GM18873 (cell line): ENCODE measurements around the gene ABCG1.

ENCODE experiments used
- ATAC-seq: cut with Tn5 transposase; IDR thresholded peaks from one replicate; pipeline ENCODE4 v1.9.1; 2021; ENCODE audit warnings: mild to moderate bottlenecking, moderate library complexity, moderate number of reproducible peaks; ENCODE audit not compliant: unreplicated experiment, low FRiP score

ABCG1 gene

GRCh38 chr21:42191696-42192595, 27.0 kb upstream of the ABCG1 start:
- no peak for ATAC-seq

GRCh38 chr21:42193131-42193671, 25.7 kb upstream of the ABCG1 start:
- no peak for ATAC-seq

GRCh38 chr21:42193721-42194120, 25.2 kb upstream of the ABCG1 start:
- ATAC-seq: no peak

DNA sequence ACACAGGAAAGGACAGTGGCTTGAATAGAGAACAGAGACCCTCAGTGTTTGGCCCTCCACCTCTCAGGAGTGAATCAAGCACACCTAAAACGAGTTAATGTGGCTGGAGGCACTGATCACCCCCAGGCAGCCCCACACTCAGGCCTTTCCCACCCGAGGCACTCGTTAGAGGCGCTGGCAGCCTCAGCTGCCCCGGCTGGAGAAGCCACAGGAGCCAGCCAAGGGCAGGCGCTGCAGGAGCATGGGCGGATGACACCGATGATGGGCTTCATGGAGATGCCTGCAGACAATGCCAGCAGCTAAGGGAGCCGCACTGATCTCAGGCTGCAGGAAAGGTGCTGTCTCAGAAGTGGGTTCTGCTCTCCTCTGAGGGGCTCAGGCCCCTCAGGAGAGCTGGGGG, 24.1 kb upstream of the ABCG1 start:
- no peak for ATAC-seq

GRCh38 chr21:42195378-42196031, 23.4 kb upstream of the ABCG1 start:
- no peak for ATAC-seq

GRCh38 chr21:42198929-42199867, 19.7 kb upstream of the ABCG1 start:
- no peak for ATAC-seq

DNA sequence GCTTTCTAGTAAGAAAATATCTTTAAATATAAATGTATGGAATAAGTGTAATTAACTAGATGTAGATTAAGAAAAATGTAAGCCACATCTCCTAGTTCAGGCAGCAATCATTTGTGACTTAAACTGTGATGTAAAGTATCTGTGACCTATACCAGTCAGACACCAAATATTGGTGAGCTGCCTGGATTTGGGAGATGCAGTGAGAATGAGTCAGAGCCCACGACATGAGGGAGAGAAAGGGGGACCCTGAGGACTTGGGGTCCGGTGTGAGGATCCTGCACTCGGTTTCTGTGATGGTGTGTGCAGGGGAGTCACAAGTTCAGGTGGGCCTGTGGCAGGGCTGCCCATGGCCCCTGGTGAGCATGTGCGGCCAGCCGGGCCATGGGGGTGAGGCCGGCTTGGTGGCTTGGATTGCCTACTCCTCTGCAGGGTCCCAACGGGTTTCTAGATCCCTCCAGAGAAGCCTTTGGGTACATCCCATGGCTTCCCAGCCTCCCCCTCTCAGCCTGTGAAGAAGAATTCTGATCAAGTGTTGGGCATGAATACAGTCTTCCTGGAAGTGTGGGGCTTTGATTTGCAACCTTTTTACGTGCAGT, 19.0 kb upstream of the ABCG1 start:
- no peak for ATAC-seq

DNA sequence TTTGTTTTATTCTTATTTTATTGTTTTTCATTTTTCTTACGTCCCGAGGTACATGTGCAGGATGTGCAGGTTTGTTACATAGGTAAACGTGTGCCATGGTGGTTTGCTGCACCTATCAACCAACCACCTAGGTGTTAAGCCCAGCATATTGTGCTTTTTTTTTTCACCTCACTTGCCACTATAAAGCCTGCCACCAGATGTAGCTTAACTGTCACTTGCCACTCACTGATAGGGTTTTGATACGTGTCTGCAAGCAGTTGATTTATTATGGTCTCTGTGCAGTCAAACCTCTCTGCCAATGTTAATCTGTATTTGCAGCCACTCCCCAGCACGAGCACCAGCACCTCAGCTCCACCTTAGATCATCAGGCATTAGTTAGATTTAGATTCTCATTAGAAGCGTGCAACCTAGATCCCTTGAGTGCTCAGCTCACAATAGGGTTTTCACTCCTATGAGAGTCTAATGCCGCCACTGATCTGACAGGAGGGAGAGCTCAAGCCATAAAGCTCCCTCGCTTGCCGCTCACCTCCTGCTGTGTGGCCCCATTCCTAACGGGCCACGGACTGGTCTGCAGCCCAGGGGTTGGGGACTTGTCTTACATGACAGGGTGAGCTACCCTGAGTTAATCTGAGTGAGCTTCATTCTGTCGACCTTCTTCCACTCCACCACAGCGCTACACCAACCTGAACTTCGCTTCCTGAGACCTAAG, 17.9 kb upstream of the ABCG1 start:
- no peak for ATAC-seq

DNA sequence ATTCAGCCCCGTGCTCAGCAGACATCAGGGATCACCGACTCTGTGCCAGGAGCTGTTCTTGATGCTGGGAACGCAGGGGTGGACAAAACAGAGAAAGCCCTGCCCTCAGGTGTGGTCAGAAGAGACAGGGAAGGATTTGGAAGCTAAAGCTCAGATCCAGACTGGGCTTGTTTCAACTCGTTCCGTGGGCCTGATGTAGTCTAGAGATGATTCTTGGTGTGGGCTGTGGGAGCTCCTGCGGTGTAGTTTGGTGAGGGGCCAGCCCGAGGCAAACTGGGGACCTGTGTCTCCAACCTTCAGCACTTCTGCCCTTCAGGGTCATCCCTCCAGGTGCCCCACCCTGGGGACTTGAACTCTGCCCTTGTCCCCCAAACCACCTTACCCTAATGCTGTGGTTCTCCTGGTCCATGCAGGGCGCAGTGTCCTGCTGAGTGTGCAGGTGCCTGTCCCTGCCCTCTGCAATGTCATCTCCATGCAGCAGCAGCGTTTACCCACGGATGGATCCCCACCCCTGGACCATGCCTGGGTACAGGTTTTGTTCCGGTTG, 17.3 kb upstream of the ABCG1 start:
- no peak for ATAC-seq

DNA sequence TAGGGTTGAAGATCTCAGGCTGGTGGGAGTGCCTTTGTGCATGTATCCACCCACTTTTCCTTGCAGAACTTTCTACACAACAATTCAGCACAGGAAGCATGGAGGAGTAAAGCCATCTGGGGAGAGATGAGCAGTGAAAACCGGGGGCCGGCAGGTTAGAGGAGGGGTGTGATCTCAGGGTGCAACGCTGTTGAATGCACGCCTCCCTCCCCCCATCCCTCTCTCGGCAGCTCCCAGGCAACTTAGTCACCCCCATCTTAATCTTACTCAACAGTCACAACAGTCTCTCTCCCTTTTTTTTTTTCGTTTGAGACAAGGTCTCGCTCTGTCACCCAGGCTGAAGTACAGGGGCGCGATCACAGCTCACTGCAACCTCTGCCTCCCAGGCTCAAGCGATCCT, 16.6 kb upstream of the ABCG1 start:
- ATAC-seq: no peak

DNA sequence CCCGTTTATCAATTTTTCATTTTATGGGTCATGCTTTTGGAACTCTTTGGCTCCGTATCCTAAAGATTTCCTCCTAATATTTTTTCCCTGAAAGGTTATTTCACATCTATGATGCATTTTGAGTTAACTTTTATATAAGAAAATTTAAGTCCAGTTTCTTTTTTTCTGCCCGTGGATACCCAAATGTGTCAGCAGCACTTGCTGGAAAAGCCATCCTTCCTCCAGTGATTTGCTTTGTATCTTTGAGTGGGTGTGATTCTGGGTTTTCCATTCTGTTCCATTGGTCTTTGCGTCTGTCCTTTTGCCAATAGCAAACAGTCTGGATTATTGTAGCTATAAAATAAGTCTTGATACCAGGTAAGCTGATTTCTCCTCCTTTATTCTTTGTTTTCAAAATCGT, 15.6 kb upstream of the ABCG1 start:
- no peak for ATAC-seq

GRCh38 chr21:42203936-42204335, 15.0 kb upstream of the ABCG1 start:
- no peak for ATAC-seq

DNA sequence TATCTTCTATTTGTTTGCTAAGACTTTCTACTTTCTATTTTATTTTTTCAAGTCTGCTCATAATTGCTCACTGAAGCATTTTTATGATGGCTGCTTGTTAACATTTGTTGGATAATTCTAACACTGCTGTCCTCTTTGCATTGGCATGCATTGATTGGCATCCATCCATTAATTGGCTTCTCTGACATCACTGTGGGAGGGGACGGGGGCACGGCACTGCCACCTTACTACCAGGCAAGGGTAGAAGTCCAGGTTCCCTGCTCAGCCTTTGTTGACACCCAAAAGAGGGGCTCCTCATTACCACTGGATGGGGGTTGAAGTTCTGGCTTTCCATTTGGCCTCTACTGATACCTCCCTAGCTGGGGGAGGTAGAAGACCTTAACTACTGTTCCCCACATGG, 11.5 kb upstream of the ABCG1 start:
- no peak for ATAC-seq

DNA sequence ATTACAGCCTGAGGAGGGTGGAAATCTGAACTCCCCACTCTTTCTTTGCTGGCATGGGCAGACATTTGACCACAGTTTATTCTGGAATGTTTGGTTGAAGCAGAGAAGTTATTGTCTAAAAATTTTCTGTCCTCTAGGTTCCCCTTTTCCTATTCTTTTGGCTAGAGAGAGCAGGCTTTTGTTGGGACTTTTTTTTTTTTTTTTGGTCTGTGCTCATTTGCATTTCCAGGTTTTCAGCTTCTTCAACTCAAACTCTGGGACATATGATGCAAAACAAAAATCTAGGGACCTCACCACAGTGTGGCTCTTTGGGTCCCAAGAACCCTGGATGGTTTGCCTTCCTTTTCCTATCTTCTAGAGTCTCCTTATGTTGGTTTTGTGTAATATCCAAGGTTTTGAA, 10.9 kb upstream of the ABCG1 start:
- ATAC-seq: no peak

- no peak for ATAC-seq
Measured at GRCh38 chr21:42208801-42209490, 10.0 kb upstream of the ABCG1 start.

DNA sequence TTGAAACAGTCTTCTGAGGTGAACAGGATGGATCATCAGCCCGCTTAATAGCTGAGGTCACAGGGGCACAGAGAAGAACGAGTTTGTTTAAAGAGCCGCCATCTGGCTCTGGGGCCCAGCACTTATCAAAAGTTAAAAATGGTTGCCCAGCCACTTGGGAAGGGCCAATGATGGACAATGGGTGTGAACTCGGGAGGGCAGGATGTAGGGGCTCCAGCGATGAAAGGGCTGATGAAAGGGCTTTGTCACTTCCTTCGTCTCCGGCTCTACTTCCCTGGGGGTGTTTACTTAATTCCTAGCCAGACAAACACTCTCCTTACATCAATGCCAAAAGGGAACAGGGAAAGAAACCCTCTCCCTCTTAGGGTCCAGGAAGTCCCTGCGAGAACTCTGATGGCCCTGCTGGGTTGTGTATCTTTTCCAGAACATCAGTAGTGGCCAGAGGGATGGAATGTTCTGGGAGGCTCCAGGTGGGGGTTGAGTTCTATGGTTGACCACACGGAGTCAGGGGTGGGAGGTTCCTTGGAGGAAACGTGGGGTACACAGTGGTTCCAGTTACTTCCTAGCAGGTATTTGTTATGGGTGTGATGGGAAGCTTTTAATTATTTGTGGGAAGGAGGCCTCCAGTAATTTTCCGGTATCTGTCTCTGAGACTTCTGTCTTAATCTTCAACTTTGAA, 9.0 kb upstream of the ABCG1 start:
- no peak for ATAC-seq

DNA sequence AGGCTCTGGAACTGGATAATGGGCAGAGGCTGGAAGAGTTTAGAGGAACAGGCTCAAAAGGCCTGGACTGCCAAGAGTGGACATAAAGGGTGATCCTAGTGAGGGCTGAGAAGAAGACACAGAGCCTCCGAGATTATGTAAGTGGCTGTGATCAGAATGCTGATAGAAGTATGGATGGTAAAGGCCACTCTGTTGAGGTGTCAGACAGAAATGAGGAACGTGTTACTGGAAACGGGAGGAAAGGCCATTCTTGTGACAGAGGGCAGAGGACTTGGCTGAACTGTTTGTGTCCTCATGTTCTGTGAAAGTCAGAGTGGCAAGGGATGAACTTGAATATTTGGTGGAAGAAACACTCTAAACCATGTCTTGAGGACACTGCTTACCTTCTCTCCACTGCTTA, 6.7 kb upstream of the ABCG1 start:
- no peak for ATAC-seq

GRCh38 chr21:42213082-42213774, 5.7 kb upstream of the ABCG1 start:
- ATAC-seq: no peak
